NCI-H1694 treated with DMSO at 0.1 percent for 48 hours (cell line): Measurements from ENCODE around the gene FBLIM1.
A peak's percentile ranks its signal among the peaks of the same experiment; 100 is the strongest.

Experiments
- DNase-seq: peaks from one replicate; lab custom pipeline; 2025; lab: John Stamatoyannopoulos, UW

The FBLIM1 gene, protein sequence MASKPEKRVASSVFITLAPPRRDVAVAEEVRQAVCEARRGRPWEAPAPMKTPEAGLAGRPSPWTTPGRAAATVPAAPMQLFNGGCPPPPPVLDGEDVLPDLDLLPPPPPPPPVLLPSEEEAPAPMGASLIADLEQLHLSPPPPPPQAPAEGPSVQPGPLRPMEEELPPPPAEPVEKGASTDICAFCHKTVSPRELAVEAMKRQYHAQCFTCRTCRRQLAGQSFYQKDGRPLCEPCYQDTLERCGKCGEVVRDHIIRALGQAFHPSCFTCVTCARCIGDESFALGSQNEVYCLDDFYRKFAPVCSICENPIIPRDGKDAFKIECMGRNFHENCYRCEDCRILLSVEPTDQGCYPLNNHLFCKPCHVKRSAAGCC

DNA sequence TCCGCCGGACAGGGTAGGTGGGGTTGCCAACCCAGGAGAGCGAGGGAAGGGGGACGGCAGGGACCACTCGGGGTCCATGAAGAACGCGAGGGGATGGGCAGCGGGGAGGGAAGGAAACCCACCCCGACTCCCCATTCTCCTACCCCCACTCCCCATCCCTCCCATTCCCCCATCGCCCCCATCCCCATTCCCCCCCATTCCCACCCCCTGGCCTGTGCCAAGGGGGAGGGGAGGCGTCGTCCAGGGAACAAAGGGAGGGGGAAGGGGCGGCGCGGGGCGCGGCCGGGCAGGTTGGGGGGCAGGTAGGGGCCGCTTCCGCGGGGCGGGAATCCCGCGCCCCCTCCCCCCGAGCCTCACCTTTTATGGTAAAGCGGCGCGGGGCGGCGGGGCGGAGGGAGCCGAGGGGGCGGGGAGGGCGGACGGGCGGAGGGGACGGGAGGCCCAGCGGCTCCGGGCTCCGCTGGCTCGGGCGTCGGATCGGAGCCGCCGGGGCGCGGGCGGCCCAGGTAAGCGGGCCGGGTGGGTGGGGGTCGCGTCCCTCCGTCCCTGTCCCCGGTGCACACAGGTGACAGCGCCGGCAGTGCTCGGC, at the start of gene FBLIM1:
TSS of gene FBLIM1 (plus strand) at position 453 of the 589 bp plus-strand sequence. CDS start 6,189 bp downstream, outside the sequence.
- DNase-seq: no peak

DNA sequence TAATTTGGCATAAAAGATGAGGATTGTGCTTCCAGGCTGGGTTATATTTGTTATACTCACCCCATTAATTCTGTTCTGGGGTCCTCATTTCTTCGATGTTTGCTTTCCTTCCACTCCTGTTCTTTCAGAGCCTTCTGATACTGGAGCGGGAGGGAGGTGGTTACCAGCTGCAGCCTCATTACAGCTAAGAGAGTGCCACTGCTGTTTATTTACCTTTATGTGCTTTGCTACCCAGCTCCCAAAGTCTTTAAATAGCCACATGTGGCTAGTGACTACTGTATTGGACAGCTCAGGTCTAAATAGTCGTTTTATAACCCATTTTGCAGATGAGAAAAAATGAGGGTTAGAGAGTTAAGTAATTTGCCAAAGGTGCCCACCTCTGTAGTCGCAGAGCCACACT, 49.4 kb upstream of the FBLIM1 start:
- DNase-seq: no peak

DNA sequence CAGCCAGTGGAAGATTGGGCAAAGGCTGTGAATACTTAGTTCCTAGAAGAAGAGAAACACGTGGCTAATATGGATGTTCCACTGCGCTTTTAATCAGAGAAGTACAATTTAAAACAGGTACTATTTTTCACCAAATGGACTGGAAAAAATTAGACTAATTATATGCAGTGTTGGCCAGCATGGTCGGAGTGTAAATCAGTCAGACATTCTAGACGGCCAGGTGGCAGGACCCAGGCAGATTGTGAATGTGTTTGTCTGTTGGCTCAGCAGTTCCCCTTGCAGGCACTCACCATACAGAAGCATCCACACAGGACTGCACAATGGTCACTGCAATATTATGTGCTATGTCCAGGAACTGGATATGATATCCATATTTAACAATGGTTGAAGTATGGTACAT, 46.4 kb upstream of the FBLIM1 start:
- DNase-seq: no peak

DNA sequence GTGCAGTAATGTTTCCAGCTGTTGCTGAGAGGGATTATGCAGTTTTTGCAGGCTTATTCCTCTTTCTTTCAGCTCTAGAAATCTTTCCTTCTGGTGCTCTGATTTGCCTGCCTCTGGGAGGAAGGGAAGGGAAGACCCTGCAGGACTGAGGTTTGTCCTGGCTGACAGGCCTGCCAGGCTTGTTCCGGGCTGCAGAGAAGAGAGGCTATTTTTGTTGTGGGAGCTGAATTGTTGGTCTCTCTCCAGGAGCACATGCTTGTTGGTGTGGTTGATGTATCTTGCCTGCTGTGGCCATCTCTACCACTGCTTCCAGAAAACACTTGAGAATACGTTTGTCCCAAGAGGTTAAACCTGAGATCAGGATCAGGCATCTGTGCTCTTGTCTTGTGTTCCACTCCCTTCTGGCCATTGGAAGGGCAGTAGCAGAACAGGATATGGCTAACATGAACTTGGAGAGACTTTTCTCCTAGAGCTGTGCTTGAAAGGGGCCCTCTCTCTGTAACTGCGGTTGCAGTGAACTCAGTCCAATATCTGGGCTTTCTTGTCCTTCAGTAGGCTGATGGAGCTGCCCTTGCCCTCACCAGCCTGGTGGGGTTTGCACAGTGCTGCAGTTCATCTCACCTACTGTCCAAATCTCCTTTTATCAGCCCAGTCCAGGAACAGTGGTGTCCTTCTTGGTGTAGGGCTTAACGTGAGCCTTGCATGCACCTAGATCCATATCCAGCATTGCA, 44.0 kb upstream of the FBLIM1 start:
- no peak for DNase-seq

DNA sequence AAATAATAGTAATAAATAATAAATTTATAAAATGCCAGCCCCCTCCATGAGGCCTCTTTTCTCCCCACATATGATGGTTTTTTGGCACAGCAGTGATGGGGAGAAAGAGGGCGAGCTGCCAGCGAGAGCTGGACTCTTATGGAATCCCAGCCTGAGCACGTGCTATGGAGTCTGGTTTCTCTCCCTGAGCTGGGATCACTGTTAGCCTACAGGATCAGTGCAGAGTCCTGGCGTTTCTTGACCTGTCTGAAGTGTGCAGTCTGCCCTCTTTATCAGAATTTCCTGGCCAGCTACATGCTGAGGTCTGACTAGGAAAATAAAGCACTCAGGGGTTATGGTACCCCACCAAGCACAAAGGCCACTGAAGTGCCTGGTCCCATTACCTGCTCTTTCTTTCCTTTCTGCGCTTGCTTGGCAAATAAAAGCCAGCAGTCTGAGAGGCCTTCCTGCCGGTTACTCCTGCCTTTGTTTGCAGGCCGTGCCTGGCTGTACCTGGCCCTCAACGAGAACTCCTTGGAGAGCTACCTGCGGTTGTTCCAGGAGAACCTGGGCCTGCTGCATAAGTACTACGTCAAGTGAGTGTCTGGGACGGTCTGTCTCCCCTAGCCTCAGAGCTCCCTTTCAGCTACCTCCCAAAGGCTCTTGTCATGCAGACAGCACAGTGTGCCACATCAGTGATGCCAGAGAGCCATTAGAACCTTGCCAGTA, 41.0 kb upstream of the FBLIM1 start:
- DNase-seq: no peak

DNA sequence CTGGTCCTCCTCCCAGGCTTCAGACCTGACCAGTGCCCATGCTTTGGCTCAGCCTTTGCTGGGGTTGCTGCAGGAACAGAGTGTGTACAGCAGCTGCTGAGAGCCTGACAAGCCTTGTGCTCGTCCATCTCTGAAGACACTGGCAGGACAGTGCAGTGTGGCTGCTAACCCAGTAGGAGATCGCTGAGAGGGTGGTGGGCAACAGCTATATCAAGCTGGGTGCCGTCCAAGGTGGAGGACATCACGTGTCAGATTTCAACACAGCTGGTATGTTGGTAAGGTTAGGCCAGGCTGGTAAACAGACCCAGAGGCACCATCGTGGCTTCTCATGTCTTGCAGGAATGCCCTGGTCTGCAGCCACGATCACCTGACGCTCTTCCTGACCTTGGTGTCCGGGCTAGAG, 40.4 kb upstream of the FBLIM1 start:
- no peak for DNase-seq

DNA sequence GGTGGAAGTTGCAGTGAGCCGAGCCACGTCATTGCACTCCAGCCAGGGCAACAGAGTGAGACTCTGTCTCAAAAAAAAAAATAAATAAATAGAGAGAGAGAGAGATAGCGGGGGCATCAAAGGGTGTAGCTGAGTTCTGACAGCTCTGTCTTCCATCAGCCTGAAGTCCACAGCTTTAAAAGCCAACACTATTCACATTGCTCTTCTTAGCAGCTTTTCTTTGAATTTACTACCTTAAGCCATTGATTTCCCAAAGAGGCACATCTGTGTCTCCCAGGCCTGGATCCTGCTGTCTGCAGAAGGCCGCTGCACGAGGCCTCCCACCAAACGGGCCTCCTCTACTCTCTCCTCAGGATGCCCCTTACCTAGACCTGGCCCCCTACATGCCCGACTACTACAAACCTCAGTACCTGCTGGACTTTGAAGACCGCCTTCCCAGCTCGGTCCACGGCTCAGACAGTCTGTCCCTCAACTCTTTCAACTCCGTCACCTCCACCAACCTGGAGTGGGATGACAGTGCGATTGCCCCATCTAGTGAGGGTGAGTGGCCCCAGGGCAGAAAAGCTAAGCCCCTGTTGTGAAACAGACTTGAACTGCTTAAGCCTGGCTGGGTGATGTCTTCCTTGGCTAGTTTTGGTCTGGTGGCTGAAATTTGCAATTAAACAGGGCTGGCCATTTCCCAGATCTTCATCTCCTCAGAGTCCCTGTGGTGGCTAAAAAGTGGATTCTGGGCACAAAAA, 39.0 kb upstream of the FBLIM1 start:
- no peak for DNase-seq

DNA sequence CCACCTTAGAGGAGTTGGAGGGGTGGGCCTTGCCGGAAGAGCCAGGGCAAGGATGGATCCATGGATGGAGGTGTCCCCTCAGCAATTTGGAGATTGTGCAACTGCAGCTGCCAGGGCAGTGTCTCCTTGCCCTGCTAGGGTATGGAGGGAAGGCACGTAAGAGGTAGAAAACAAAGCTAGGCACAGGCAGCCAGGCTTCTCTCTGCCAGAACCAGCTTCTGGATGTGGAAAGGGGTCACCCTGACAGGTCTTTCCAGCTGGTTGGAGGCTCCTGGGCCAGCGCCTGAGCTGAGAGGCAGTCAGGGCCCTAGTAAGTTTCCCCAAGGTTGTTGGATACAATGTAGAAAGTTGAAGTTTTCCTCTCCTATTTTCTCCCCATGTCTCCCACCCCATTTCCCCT, 37.7 kb upstream of the FBLIM1 start:
- DNase-seq: no peak

DNA sequence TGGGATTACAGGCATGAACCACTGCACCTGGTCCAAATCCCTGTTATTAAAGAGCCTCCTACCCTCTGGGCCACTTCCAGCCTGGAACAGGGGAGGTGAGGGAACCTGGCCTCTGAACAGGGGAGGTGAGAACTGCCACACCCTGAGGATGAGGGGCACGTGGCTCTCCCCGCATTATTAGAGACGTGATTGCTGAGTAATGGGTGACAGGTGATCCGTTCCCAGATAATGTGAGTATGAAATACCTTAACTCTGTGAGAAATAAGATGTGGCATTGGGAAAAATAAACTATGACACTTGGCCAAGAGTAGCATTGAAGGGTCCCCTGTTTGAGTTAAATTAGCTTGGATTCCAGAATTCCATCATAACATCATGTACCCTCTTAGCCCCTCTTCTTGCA, 36.2 kb upstream of the FBLIM1 start:
- no peak for DNase-seq

DNA sequence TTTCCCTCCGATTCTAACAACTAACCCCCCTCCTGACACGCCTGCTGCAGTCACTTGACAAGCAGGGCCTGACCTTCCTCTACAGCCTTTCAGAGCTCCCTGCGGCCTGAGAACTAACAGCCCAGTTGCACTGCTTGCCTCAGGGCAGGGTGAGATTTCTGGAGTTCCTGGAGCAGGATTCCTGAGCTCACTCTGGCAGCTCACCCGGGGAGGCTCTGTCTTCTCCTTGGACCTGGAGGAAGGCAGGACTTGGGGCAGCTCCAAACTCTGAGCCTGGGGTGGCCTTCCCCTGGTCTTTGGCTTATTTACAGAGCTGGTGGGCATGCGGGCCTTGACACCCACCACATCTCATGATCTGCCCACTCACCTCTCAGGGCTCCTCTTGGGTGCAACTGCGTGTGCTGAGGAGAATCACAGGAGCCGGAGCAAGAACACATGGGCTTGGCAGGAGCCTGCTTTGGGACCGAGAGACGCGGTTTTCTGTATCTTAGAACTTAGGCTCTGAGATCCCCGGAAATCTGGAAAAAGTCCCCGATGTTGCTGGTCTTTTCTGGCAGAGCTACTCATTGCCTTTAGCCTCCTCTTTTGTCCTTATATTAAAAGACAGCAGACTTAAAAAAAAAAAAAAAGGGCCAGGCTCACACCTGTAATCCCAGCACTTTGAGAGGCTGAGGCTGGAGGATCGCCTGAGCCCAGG, 35.6 kb upstream of the FBLIM1 start:
- no peak for DNase-seq

DNA sequence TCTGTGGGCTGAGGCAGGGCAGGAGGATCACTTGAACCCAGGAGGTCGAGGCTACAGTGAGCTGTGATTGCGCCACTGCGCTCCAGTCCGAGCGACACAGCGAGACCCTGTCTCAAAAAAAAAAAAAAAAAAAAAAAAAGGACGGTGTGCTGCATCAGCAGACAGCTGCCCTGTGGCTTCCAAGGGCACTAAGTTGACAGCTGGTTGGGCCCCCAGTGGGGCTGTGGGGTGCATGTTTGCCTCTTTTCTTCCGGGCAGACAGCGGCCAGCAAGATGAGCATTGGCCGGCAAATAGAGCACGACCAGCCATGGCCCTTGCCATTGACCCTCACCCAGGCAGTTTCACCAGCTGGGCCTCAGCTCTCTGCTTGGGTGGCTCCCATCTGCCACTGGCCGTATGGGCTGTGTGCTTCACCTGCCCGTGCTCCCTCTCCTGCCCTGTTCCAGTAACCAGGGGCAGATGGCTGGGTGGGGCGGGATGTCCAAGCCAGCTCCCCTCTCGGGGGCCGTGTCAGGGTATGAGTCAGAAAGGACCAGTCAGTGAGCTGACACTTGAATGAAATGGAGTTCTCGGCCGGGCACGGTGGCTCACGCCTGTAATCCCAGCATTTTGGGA, 34.9 kb upstream of the FBLIM1 start:
- peak; percentile 26 for DNase-seq

DNA sequence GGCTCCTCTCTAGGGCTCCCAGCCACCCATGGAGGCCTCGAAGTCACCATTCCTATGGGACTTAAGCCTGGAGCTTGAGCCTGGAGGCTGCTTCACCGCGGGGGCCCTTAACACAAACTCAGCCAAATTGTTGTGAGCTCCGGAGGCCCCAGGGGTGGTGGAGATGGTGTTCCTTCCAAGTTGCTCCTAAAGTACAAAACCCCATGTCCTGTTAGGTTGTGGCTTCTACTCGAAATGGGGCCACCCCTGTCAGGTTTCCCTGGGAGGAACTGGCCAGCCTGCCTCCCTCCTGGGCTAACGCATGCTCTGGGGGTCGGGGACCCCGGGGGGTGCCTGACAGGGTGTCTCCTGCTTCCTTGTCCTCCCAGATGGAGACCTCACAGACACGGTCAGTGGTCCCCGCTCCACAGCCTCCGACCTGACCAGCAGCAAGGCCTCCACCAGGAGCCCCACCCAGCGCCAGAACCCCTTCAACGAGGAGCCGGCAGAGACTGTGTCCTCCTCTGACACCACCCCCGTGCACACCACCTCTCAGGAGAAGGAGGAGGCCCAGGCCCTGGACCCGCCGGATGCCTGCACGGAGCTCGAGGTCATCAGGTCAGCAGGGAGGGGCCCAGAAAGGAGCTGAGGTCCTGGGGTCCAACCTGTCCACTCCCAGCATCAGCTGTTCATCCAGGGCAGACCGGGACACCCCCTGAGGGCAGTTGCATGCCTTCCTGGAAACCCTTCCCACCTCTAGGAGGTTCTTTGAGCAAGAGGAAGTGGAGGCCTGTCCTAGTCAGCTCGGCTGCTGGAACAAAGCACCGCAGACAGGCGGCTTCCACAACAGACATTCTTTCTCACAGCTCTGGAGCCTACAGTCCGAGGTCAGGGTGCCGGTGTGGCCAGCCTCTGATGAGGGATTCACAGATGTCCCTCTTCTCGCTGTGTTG, 33.4 kb upstream of the FBLIM1 start:
- no peak for DNase-seq

DNA sequence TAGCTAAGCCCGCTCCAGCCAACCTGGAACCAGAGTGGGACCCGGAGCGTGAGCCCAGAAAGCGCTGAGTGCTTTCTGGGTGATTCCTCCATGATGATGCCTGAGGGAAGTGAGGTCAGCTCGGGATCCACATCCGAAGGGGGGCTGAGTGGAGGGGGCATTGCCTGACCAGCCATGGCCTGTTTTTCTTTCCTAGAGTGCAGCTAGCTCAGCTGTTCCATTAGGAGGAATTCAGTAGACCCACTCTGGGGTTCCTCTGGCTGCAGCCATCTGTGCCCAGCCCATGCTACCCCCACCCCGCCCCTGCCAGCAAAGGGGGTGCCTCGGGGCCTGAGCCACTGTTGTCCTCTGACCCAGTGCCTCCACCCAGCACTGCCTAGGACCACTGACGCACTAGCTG, 32.1 kb upstream of the FBLIM1 start:
- no peak for DNase-seq

DNA sequence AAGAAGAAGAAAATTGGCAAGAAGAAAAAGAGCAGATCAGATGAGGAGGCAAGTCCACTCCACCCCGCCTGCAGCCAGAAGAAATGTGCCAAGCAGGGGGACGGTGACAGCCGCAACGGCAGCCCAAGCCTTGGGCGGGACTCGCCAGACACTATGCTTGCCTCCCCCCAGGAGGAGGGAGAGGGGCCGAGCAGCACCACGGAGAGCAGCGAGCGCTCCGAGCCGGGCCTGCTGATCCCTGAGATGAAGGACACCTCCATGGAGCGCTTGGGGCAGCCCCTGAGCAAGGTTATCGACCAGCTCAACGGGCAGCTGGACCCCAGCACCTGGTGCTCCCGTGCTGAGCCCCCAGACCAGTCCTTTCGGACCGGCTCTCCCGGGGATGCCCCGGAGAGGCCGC, 31.6 kb upstream of the FBLIM1 start:
- DNase-seq: no peak

DNA sequence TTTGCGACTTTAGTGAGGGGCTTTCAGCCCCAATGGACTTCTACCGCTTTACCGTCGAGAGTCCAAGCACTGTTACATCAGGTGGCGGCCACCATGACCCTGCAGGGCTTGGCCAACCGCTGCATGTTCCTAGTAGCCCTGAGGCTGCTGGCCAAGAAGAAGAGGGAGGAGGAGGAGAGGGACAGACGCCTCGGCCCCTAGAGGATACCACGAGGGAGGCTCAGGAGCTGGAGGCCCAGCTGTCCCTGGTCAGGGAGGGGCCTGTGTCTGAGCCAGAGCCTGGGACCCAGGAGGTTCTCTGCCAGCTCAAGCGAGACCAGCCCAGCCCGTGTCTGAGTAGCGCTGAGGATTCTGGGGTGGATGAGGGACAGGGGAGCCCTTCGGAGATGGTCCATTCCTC, 31.2 kb upstream of the FBLIM1 start:
- no peak for DNase-seq

DNA sequence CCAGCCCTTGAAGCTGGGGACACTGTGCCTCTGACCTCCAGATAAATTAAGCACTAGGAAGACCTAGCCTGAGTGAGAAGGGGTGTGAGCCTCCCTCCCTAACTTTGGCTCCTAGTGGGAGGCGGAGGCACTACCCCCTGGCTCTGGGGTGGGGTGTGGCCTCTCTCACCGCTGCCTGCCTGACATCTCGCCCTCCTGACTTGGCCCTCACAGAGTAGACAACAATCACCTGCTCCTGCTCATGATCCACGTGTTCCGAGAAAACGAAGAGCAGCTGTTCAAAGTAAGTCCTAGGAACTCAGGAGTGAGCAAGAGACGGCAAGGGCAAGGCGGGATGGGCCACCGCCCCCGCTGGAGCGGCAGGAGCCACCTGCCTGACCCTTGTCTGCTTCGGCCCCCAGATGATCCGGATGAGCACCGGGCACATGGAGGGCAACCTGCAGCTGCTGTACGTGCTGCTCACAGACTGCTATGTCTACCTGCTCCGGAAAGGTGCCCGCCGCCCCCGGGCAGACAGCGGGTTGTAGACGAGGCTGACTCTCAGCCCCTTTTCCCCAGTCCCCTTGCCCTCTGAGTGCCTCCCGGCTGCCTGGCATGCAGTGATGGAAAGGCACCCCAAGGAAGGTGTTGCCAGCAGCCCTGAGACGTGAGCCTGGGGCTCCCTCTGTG, 30.6 kb upstream of the FBLIM1 start:
- no peak for DNase-seq

DNA sequence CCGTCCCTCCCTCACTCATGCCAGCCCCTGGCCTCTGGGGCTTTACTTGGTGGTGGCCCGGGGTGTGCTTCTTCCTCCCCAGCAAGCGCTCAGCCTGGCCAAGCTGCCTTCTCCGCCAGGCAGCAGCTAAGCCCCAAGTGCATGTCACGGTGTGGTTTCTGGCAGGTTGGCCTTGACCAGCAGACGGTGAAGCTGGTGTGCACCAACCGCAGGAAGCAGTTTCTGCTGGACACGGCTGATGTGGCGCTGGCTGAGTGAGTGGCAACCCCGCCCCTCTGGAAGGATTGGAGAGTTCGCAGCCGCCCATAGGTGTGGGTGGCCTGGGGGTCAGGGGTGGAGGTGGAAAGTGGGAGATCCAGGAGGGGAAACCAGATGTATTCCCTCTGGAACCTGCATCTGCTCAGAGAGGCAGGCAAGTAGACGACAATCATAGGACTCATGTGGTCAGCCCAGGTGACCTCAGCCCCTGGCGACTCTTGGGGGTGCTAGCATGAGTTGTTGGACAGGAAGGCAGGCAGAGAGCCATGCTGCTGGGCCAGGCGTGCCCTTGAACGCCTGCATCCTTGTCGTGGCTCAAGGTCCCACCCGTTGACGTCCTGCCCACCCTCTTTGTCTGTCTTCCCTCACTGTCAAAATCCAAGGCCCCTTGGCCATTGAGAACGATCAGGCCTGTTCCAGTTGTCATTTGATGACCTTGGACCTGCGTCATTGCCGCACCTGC, 29.5 kb upstream of the FBLIM1 start:
- DNase-seq: no peak

DNA sequence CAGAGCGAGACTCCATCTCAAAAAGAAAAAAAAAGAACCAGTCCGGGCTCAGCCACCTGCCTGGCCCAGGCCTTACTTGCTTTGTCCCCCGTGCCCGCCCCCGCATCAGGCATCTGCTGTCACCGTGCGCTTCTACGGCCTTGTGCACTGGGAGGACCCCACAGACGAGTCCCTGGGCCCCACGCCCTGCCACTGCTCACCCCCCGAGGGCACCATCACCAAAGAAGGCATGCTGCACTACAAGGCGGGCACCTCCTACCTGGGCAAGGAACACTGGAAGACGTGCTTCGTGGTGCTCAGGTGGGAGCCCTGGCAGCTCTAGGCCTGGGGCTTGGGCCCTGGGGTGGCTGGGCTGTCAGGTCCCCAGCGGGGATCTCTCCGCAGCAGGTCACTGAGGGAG, 28.2 kb upstream of the FBLIM1 start:
- DNase-seq: no peak
